Activated CD8-positive, alpha-beta memory T cell treated with anti-CD3 and anti-CD28 coated beads for 48 hours (primary cell): ENCODE data around the gene MMP21.

ENCODE experiments used
- DNase-seq, 3 experiments: peaks; one replicate each; pipeline ENCODE4 v3.0.0-alpha.2; 2020; ENCODE audit warnings: low read depth in 2 of 3, low spot score in 2 of 3

Gene MMP21

GRCh38 chr10:125792342-125793300 lies 17.0 kb upstream of the MMP21 start:
- DNase-seq: no peak

GRCh38 chr10:125788156-125789034 lies 12.8 kb upstream of the MMP21 start:
- DNase-seq: no peak

GRCh38 chr10:125785791-125786190 lies 10.2 kb upstream of the MMP21 start:
- DNase-seq: no peak

GRCh38 chr10:125783957-125784356 lies 8.3 kb upstream of the MMP21 start:
- DNase-seq: no peak

- no peak for DNase-seq
These were observed 7.8 kb upstream of the MMP21 start for GRCh38 chr10:125783408-125783807.

GRCh38 chr10:125782616-125783015 lies 7.0 kb upstream of the MMP21 start:
- no peak for DNase-seq

GRCh38 chr10:125782054-125782453 lies 6.4 kb upstream of the MMP21 start:
- DNase-seq: no peak

GRCh38 chr10:125781374-125781773 lies 5.8 kb upstream of the MMP21 start:
- no peak for DNase-seq

GRCh38 chr10:125779403-125780327 lies 4.0 kb upstream of the MMP21 start:
- no peak for DNase-seq

- no peak for DNase-seq
These were observed 2.9 kb upstream of the MMP21 start for GRCh38 chr10:125778556-125778955.

GRCh38 chr10:125777806-125778205 lies 2.2 kb upstream of the MMP21 start:
- no peak for DNase-seq

GRCh38 chr10:125774581-125775191 lies 935 bp downstream of the MMP21 start:
- no peak for DNase-seq

- no peak for DNase-seq
These were observed 1.7 kb downstream of the MMP21 start for GRCh38 chr10:125773687-125774543.

GRCh38 chr10:125772864-125773180 lies 2.8 kb downstream of the MMP21 start:
- DNase-seq: no peak

- no peak for DNase-seq
These were observed 3.3 kb downstream of the MMP21 start for GRCh38 chr10:125772112-125772863.

- no peak for DNase-seq
These were observed 4.8 kb downstream of the MMP21 start for GRCh38 chr10:125770844-125771243.

GRCh38 chr10:125769175-125769574 lies 6.4 kb downstream of the MMP21 start:
- DNase-seq: no peak

GRCh38 chr10:125768219-125768855 lies 7.3 kb downstream of the MMP21 start:
- no peak for DNase-seq
